K562 (cell line): ENCODE measurements around the gene AGAP1. TPM values are rescaled to one million over a fixed set of nuclear protein-coding genes. Genes with fewer than 3 reads are reported as not detected.

Experiments used
- ATAC-seq: fragments of 200-7000 bp; cut with Tn5 transposase; 3 replicates; pipeline ENCODE4 v1.9.1; 2020; ENCODE audit warnings: moderate library complexity
- BruUV-seq: library from RNA; stranded (reverse); fragments of 400-500 nt; replicated peaks from 2 replicates; lab custom pipeline; 2021; lab: Mats Ljungman, UMichigan
- CTCF ChIA-PET: fragments of 300-600 bp; formaldehyde crosslinking; extraction: SDS; loops from one replicate; lab custom pipeline; 2021; ENCODE audit warnings: low intra/inter-chr PET ratio; lab: Yijun Ruan, JAX
- POLR2A ChIA-PET: fragments of 300-600, 350-650 bp; sonication (Branson Sonifier 250); formaldehyde crosslinking; extraction: SDS; loops from one replicate; lab custom pipeline; 2021; ENCODE audit warnings: antibody characterized with exemption, inconsistent platforms; lab: Yijun Ruan, JAX
- DNase-seq, 4 experiments: peaks; one replicate each; pipeline versions ENCODE4 v3.0.0 to v3.0.0-alpha.2; 2011 to 2018; ENCODE audit warnings: low spot score in 3 of 4, mixed read lengths in 3 of 4; ENCODE audit errors: extremely low read depth in 1 of 4
- FAIRE-seq: peaks from 2 replicates; lab custom pipeline; 2011; peaks lifted over from hg19 to GRCh38; lab: Jason Lieb, UNC
- H2AFZ ChIP-seq: 2 replicates; pipeline ENCODE4 v1.6.0; 2011; ENCODE audit warnings: low read depth, low read length, control low read depth, inconsistent platforms
- H3K27ac ChIP-seq: fragments of 200-600 bp; 3 replicates; pipeline ENCODE4 v1.8.0; 2011; ENCODE audit warnings: low read depth, mild to moderate bottlenecking, control low read depth, inconsistent platforms, low read length, moderate library complexity, mixed read lengths; ENCODE audit errors: extremely low read depth
- H3K27me3 ChIP-seq, 2 experiments: fragments of 300-600 bp in 1 of 2; 2 replicates in 1 of 2; 3 replicates in 1 of 2; pipeline versions ENCODE4 v1.6.0 to v1.8.0; 2011; ENCODE audit warnings: inconsistent platforms in 2 of 2, low read length in 2 of 2, mild to moderate bottlenecking in 1 of 2, mixed read lengths in 1 of 2, moderate library complexity in 1 of 2; ENCODE audit not compliant: control insufficient read depth in 2 of 2, insufficient read depth in 2 of 2
- H3K36me3 ChIP-seq: fragments of 300-600 bp; 3 replicates; pipeline ENCODE4 v1.8.0; 2011; ENCODE audit warnings: mild to moderate bottlenecking, low read length, inconsistent platforms; ENCODE audit not compliant: control insufficient read depth, insufficient read depth
- H3K4me1 ChIP-seq, 2 experiments: fragments of 200-600 bp in 1 of 2; replicated peaks in 1 of 2; 2 replicates in 1 of 2; 3 replicates in 1 of 2; pipeline versions ENCODE4 v1.5.1 to v1.8.0; 2011; ENCODE audit warnings: inconsistent platforms in 2 of 2, low read length in 2 of 2, mild to moderate bottlenecking in 1 of 2, mixed read lengths in 1 of 2, moderate library complexity in 1 of 2; ENCODE audit not compliant: control insufficient read depth in 2 of 2, insufficient read depth in 2 of 2
- H3K4me2 ChIP-seq: 2 replicates; pipeline ENCODE4 v1.6.1; 2011; ENCODE audit warnings: low read length, control low read depth, inconsistent platforms, mixed read lengths; ENCODE audit not compliant: insufficient read depth
- H3K4me3 ChIP-seq: fragments of 200-600 bp; sonication (generic), shearing (Covaris generic); 2 replicates; pipeline ENCODE4 v1.5.1; 2016; ENCODE audit warnings: control low read depth, inconsistent platforms
- H3K79me2 ChIP-seq: fragments of 200-600 bp; 3 replicates; pipeline ENCODE4 v1.8.0; 2011; ENCODE audit warnings: low read length, inconsistent platforms; ENCODE audit not compliant: control insufficient read depth, insufficient read depth
- H3K9ac ChIP-seq, 2 experiments: 2 replicates each; pipeline versions ENCODE4 v1.6.0 to v1.6.1; 2011; ENCODE audit warnings: low read depth in 2 of 2, low read length in 2 of 2, control low read depth in 1 of 2, inconsistent platforms in 1 of 2, mild to moderate bottlenecking in 1 of 2, mixed read lengths in 1 of 2; ENCODE audit not compliant: insufficient read depth in 1 of 2
- H3K9me1 ChIP-seq: one replicate; pipeline ENCODE4 v1.6.0; 2011; ENCODE audit warnings: inconsistent platforms, mild to moderate bottlenecking, low read length, moderate library complexity; ENCODE audit not compliant: control insufficient read depth, insufficient read depth
- H3K9me3 ChIP-seq: replicated peaks from 2 replicates; pipeline ENCODE4 v1.5.1; 2011; ENCODE audit warnings: low read depth, low read length, inconsistent platforms; ENCODE audit not compliant: control insufficient read depth, insufficient read depth
- H4K20me1 ChIP-seq: replicated peaks from 2 replicates; pipeline ENCODE4 v1.6.1; 2011; ENCODE audit warnings: low read length, inconsistent platforms, mixed read lengths; ENCODE audit not compliant: control insufficient read depth, insufficient read depth
- ARID1B ChIP-seq: fragments of 450-650 bp; IDR thresholded peaks from 2 replicates; pipeline ENCODE4 v1.6.1; 2016; ENCODE audit warnings: antibody characterized with exemption, mild to moderate bottlenecking, inconsistent platforms
- DACH1 ChIP-seq: fragments of 450-650 bp; IDR thresholded peaks from 2 replicates; pipeline ENCODE4 v1.6.1; 2018; ENCODE audit not compliant: partially characterized antibody
- FUS ChIP-seq: fragments of 200-400 bp; formaldehyde crosslinking; optimal IDR thresholded peaks from 2 replicates; pipeline ENCODE3; 2017; ENCODE audit warnings: low read depth, low read length
- GABPA ChIP-seq: fragments of 200-800 bp; sonication (Bioruptor generic); conservative IDR thresholded peaks from 2 replicates; pipeline ENCODE4 v1.6.1; 2016; ENCODE audit warnings: low read depth, missing genetic modification characterization, missing compliant biosample characterization
- NCOA2 ChIP-seq, 2 experiments: fragments of 450-650 bp; IDR thresholded peaks; 2 replicates each; pipeline ENCODE4 v1.6.1; 2018; ENCODE audit warnings: mild to moderate bottlenecking in 2 of 2, moderate library complexity in 1 of 2; ENCODE audit not compliant: partially characterized antibody in 2 of 2
- PHF8 ChIP-seq: fragments of 200-600 bp; sonication (generic); IDR thresholded peaks from 2 replicates; pipeline ENCODE4 v1.6.1; 2012; ENCODE audit warnings: mixed run types, mild to moderate bottlenecking, inconsistent platforms, low read length, moderate library complexity, borderline replicate concordance
- RBBP5 ChIP-seq: fragments of 200-600 bp; sonication (generic); IDR thresholded peaks from 2 replicates; pipeline ENCODE4 v1.6.1; 2012; ENCODE audit warnings: borderline replicate concordance, mild to moderate bottlenecking, low read length, control low read depth, inconsistent platforms; ENCODE audit not compliant: insufficient read depth, poor library complexity, severe bottlenecking
- RFX5 ChIP-seq: IDR thresholded peaks from 2 replicates; pipeline ENCODE4 v1.6.1; 2011; ENCODE audit warnings: low read depth, mild to moderate bottlenecking, improper control_type of control experiment, low read length
- SAFB ChIP-seq: fragments of 200-400 bp; formaldehyde crosslinking; IDR thresholded peaks from 2 replicates; pipeline ENCODE4 v1.6.1; 2017; ENCODE audit warnings: low read depth, low read length, borderline replicate concordance
- SIN3A ChIP-seq, 2 experiments: fragments of 150-350 bp in 1 of 2; IDR thresholded peaks; 2 replicates each; pipeline ENCODE4 v1.6.1; 2011 to 2016; ENCODE audit warnings: borderline replicate concordance in 2 of 2, low read depth in 2 of 2, low read length in 2 of 2, mild to moderate bottlenecking in 2 of 2, moderate library complexity in 2 of 2; ENCODE audit not compliant: control insufficient read depth in 1 of 2
- TOE1 ChIP-seq, 2 experiments: fragments of 450-650 bp in 1 of 2; sonication (generic) in 1 of 2; formaldehyde crosslinking in 1 of 2; IDR thresholded peaks; 2 replicates each; pipeline versions ENCODE4 v1.7.1 to v1.8.0; 2016 to 2022; ENCODE audit warnings: borderline replicate concordance in 2 of 2, mild to moderate bottlenecking in 2 of 2, antibody characterized with exemption in 1 of 2, inconsistent platforms in 1 of 2, low read depth in 1 of 2, missing genetic modification reagents in 1 of 2, moderate library complexity in 1 of 2
- ZBED1 ChIP-seq: IDR thresholded peaks from 2 replicates; pipeline ENCODE4 v1.6.1; 2014
- ZBTB2 ChIP-seq: fragments of 450-650 bp; IDR thresholded peaks from 2 replicates; pipeline ENCODE4 v1.6.1; 2016; ENCODE audit warnings: antibody characterized with exemption
- ZNF507 ChIP-seq: conservative IDR thresholded peaks from 2 replicates; pipeline ENCODE4 v1.6.1; 2017; ENCODE audit warnings: missing genetic modification characterization, missing compliant biosample characterization
- ZNF57 ChIP-seq: fragments of 450-650 bp; formaldehyde crosslinking; IDR thresholded peaks from 2 replicates; pipeline ENCODE4 v1.4.0; 2020; ENCODE audit warnings: mild to moderate bottlenecking, moderate library complexity
- ZSCAN32 ChIP-seq: fragments of 450-650 bp; formaldehyde crosslinking; IDR thresholded peaks from 2 replicates; pipeline ENCODE4 v1.4.0; 2020; ENCODE audit warnings: mild to moderate bottlenecking, moderate library complexity
- WGBS: fragments of 100-300 bp; shearing (Covaris generic); methylation state at CpG from one replicate; pipeline ENCODE4 v1.1.6; 2016; ENCODE audit warnings: low coverage, mixed read lengths; ENCODE audit not compliant: insufficient coverage; ENCODE audit errors: missing lambda C conversion rate; 5-methylcytosine and 5-hydroxymethylcytosine counted together
- in situ Hi-C: fragments of 300-500 bp; cut with MboI; formaldehyde crosslinking; loops from 4 replicates; pipeline ENCODE4 v1.15.0; 2018; ENCODE audit warnings: inconsistent platforms, mixed read lengths
- intact Hi-C: fragments of 100-400 bp; cut with micrococcal nuclease; formaldehyde crosslinking; loops from 2 replicates; pipeline ENCODE4 v1.14.2; 2022
- polyA plus RNA-seq, 8 experiments: library from polyadenylated mRNA; depleted of rRNA in 4 of 8; stranded (reverse) in 5 of 8; unstranded in 3 of 8; fragments of >200 nt; fragmentation: Nextera tagmentation in 2 of 8; fragmentation: Illumina TruSeq in 1 of 8; extraction: Ambion mirVana in 2 of 8; extraction: Trizol in 1 of 8; gene quantifications; 2 replicates each; pipeline versions ENCODE4 v1.2.1 to v1.2.3, GENCODE V29; 2011 to 2014; ENCODE audit warnings: inconsistent platforms in 1 of 8, missing spikeins in 1 of 8
- total RNA-seq, 7 experiments: library from RNA; depleted of rRNA in 6 of 7; stranded (reverse); fragments of >200 nt in 6 of 7; fragmentation: Illumina TruSeq in 2 of 7; extraction: Trizol in 2 of 7; gene quantifications; 2 replicates each; pipeline versions ENCODE4 v1.2.1 to v1.2.3, GENCODE V29; 2011 to 2021; ENCODE audit warnings: low replicate concordance in 1 of 7

Gene AGAP1
- total and polyA plus RNA-seq, 9 of the 15 experiments (the other 6 are each of a cell fraction or from before 2014, with no cell fraction given): 1.3 to 24.0 (median 10.6) TPM

GRCh38 chr2:235769046-235769445 lies 275.2 kb downstream of the AGAP1 start:
- BruUV-seq: no TSS peak
- no peak for ATAC-seq
- H3K79me2 ChIP-seq: no peaks in the 10 kb centered on the region
- no peak overlapping the region for H3K4me2 ChIP-seq
- no peak overlapping the region for H3K9ac ChIP-seq
- no peak for DNase-seq
- no peak overlapping the region for H3K27ac ChIP-seq
- WGBS: 91% methylated on average over 6 of the region's 7 CpGs
- H3K4me1 ChIP-seq: peaks cover 0 to 4% of the 10 kb centered on the region in 2 experiments; a peak in 1 of 5 replicates
- no peak overlapping the region for H2AFZ ChIP-seq
- H3K36me3 ChIP-seq: no peaks in the 10 kb centered on the region; the same call in 2 of the 3 replicates
- peaks cover under 1% of the 10 kb centered on the region; the same call in 1 of the 2 replicates for H4K20me1 ChIP-seq
- intact Hi-C loops (no loop called here), in situ Hi-C loops (no loop called here)
- ChIA-PET CTCF (no interaction called here), POLR2A (no interaction called here)
- TF ChIP-seq RBBP5 (no peak), ZNF57 (CRISPR knock-in tag) (no peak), PHF8 (no peak), ZSCAN32 (no peak), TOE1 (IDR thresholded peaks at IDR 0.05; ENCODE audit: borderline replicate concordance) (no peak), TOE1 (CRISPR knock-in tag; IDR thresholded peaks at IDR 0.05; ENCODE audit: borderline replicate concordance, low read depth) (no peak), ARID1B (no peak), ZBTB2 (no peak), ZNF507 (no peak), SAFB (no peak), GABPA (tag) (no peak), SIN3A (IDR thresholded peaks at IDR 0.05; ENCODE audit: borderline replicate concordance in 2 of 2, control insufficient read depth in 1 of 2, low read depth in 2 of 2, low read length in 2 of 2) (no peak), RFX5 (no peak), ZBED1 (no peak), FUS (no peak), DACH1 (no peak), NCOA2 (IDR thresholded peaks at IDR 0.05; ENCODE audit: partially characterized antibody in 2 of 2) (no peak)
- no peaks in the 10 kb centered on the region for H3K9me1 ChIP-seq
- H3K4me3 ChIP-seq: no peak overlapping the region
- no peaks in the 10 kb centered on the region for H3K9me3 ChIP-seq
- no peak for FAIRE-seq
- no peaks in the 10 kb centered on the region for H3K27me3 ChIP-seq
